Mesodermal cell (in vitro differentiated cells): ENCODE results near the gene NUDT8.

Experiments used
- H3K27ac ChIP-seq: 2 replicates; pipeline ENCODE4 v1.7.0; 2013; ENCODE audit warnings: mild to moderate bottlenecking, low read depth, low read length, moderate library complexity; ENCODE audit not compliant: severe bottlenecking
- H3K36me3 ChIP-seq: 2 replicates; pipeline ENCODE4 v1.7.1; 2013; ENCODE audit warnings: mild to moderate bottlenecking, low read length, moderate library complexity; ENCODE audit not compliant: control insufficient read depth, insufficient read depth
- H3K4me1 ChIP-seq: one replicate; pipeline ENCODE4 v1.7.1; 2013; ENCODE audit warnings: mild to moderate bottlenecking, low read length; ENCODE audit not compliant: insufficient read depth, control insufficient read depth, poor library complexity, severe bottlenecking
- H3K4me3 ChIP-seq: 2 replicates; pipeline ENCODE4 v1.7.0; 2013; ENCODE audit warnings: low read length, control low read depth, mild to moderate bottlenecking; ENCODE audit not compliant: insufficient read depth, poor library complexity, severe bottlenecking; ENCODE audit errors: extremely low read depth
- H3K9me3 ChIP-seq: 2 replicates; pipeline ENCODE4 v1.7.1; 2013; ENCODE audit warnings: mild to moderate bottlenecking, low read length, moderate library complexity; ENCODE audit not compliant: control insufficient read depth
- WGBS, 2 experiments: methylation state at CpG; one replicate each; pipeline ENCODE4 v1.1.5; 2013; ENCODE audit warnings: missing lambda C conversion rate in 2 of 2; ENCODE audit not compliant: insufficient coverage in 2 of 2; 5-methylcytosine and 5-hydroxymethylcytosine counted together

NUDT8 gene

DNA sequence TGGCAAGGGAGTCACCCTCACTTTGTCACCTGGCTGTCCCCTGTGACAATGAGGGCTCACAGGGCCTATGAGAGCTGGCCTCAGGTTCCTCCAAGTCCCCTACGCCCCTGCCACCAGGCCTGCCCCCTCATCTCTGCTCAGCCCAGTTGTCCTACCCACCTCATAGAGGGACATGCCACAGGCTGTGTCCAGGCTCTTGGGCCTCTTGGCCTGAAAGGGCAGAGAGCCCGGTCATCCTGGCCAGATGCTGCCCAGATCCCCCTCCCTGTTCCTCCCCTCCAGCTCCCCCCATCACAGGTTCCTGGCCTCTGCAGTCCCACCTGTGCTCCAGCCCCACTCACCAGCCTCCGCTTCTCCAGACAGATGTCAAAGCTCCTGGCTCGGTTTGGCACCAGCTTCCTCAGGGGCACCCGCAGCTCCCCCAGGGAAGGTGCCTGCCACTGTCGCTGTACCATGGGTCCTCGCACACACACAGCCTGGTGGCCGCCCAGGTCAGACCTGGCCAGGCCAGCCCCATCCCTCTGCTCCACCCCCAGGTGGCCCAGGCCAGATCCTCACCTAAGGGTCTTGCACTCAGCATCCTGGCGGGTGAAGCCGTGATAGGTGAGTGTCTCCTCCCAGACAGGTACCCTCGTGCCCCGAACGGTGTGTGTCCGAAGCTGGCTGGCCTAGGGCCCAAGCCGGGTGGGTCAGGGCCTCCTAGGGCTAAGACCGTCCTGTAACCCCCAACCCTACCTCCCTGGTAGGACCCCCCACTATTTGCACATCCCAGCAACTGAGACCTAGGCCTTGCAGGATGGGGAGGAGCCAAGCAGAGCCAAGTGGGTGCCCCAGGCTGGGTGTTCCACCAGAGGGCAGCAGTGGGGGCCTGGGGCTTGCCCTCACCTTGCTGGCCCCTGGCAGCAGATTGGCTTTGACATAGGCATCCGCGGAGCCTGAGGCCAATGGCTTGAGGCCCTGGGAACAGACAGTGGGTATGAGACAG lies 14.7 kb downstream of the NUDT8 start:
- H3K27ac ChIP-seq: no peak overlapping the region
- WGBS, 2 experiments: 93% methylated on average over 14 to 16 of the region's 18 CpGs
- no peaks in the 10 kb centered on the region for H3K9me3 ChIP-seq
- H3K36me3 ChIP-seq: peaks cover 27% of the 10 kb centered on the region
- H3K4me3 ChIP-seq: no peak overlapping the region
- H3K4me1 ChIP-seq: no peaks in the 10 kb centered on the region

DNA sequence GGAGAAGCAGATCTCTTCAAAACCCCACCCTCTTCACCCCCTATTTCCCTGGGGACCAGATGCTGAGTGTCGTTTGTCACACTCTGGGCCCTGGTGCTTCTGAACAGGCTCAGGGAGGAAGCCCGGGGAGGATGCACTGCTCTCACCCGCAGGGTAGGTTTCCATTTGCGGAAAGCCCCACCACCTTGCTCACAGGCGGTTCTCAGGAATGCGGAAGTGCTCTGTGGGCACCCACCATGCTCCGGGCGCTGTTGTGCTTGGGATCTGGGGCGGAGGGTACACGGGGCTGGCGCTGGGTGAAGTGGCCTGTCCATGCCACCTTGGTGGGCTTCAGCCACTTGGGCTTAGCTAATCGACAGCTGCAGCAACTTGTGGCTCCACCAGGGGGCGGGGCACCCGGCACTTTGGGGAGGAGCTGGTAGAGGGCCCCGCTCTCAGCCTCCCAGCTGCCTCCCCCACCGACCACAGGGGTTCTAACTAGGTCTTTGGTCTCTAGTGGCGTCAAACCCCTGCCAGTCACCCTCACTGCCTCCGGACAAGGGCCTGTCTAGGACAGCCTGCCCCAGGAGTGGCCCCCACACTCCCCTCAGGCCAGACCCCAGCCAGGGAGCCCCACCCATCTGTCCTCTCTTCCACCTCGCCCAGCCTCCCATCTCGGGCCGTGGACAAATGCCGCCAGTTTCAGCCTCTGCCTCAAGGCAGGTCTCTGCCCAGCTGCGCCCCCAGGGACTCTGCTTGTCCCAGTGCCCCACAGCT lies 15.6 kb downstream of the NUDT8 start:
- whole genome bisulfite sequencing, 2 experiments: 49 to 54% methylated on average over 20 to 23 of the region's 23 CpGs
- Histone ChIP-seq H3K4me1 (no peaks in the 10 kb centered on the region), H3K36me3 (peaks cover 33% of the 10 kb centered on the region), H3K9me3 (no peaks in the 10 kb centered on the region), H3K27ac (no peak overlapping the region), H3K4me3 (no peak overlapping the region)

DNA sequence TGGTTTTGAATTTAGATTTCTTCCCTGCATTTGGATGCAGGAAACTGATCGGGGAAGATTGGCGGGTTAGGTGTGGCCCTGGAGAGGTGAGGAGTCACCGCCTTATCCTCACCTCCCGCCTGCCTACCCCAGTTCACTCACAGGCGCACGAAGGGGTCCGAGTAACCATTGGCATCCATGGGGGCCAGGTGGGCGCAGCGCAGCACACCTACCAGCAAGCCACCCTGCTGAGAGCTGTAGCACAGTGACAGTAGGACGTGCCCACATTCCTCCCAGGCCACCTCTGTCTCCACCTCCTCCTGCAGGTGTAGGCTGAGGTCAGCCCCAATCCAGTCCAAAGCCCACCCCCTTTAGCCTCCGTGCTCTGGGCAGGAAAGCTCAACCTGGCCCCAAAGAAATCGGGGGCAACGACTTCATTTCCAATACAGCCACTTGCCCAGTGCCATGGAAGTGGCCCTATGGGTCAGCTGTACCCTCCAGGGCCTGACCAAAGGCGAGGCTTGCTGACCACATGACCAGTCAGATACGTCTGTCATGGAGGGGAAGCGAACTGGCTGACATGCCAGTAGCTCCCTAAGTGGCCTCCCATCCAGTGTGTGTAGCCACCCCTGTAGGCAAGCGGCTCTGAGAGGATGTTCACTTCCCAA lies 16.3 kb downstream of the NUDT8 start:
- no peak overlapping the region for H3K4me3 ChIP-seq
- no peaks in the 10 kb centered on the region for H3K9me3 ChIP-seq
- 85 to 93% methylated on average over 8 to 13 of the region's 17 CpGs for WGBS, 2 experiments
- H3K4me1 ChIP-seq: no peaks in the 10 kb centered on the region
- peaks cover 40% of the 10 kb centered on the region for H3K36me3 ChIP-seq
- no peak overlapping the region for H3K27ac ChIP-seq

DNA sequence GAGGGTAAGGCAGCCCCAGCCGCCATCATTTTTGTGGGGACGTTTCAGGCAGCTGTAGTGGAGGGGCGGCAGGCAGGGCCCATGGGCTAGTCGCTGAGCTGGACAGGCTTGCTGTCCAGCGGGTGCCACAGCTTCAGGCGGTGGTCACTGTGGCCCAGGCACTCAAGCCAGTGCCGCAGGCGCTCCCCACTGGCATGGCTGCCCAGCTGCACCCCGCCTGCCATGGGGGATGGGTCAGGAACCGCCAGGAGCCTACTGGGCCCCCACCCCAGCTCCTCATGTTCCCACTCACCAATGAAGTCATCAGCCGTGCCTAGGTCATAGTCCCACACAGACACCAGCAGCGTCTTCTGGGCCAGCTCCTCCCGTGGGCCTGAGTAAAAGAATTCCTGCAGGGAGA lies 17.0 kb downstream of the NUDT8 start:
- H3K4me3 ChIP-seq: no peak overlapping the region
- H3K4me1 ChIP-seq: peaks cover under 1% of the 10 kb centered on the region
- H3K36me3 ChIP-seq: peaks cover 44% of the 10 kb centered on the region
- H3K27ac ChIP-seq: no peak overlapping the region
- no peaks in the 10 kb centered on the region for H3K9me3 ChIP-seq
- WGBS, 2 experiments: 91 to 97% methylated on average over 10 to 13 of the region's 13 CpGs

DNA sequence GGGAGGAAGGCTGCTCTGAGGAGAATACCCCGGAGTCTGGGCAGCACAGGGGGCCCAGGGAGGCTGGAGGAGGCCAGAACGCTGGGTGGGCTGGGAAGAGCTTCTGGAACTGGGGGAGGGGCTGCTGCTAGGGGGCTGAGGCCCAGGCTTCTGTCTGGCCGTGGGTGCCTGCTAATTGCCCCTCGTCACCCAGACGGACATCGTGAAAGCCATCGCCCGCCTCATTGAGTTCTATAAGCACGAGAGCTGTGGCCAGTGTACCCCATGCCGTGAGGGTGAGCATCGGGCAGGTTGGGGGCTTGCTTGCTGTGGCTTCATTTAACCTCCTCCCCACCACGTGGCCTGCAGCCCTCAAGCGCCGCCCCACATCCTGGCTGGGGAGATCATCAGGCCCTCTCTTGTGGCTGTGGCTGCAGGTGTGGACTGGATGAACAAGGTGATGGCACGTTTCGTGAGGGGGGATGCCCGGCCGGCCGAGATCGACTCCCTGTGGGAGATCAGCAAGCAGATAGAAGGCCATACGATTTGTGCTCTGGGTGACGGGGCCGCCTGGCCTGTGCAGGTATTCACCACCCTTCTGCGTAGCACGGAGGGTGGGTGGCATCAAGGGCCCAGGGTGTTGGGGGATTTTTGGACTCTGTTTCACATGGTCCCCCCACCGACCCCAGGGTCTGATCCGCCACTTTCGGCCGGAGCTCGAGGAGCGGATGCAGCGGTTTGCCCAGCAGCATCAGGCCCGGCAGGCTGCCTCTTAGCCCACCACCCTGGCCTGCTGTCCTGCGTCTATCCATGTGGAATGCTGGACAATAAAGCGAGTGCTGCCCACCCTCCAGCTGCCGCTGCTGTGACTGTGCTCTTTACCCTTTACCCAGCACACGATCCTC lies 17.8 kb downstream of the NUDT8 start:
- no peak overlapping the region for H3K27ac ChIP-seq
- peaks cover 4% of the 10 kb centered on the region for H3K4me1 ChIP-seq
- H3K36me3 ChIP-seq: peaks cover 44% of the 10 kb centered on the region
- no peaks in the 10 kb centered on the region for H3K9me3 ChIP-seq
- H3K4me3 ChIP-seq: no peak overlapping the region
- WGBS, 2 experiments: 94 to 95% methylated on average over 29 to 37 of the region's 37 CpGs

DNA sequence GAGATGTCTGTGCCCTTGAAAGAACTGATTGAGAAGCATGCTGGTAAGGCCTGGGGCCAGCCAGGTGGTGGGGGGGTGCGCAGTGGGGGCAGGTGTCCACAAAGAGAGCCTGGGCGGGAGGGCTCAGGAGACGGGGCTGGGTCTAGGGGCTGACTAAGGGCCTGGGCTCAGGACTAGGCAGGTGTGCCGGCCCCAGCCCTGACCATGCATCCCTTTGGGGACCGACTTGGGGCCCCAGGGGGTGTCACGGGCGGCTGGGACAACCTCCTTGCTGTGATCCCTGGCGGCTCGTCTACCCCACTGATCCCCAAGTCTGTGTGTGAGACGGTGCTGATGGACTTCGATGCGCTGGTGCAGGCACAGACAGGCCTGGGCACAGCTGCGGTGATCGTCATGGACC lies 18.6 kb downstream of the NUDT8 start:
- Histone ChIP-seq H3K36me3 (peaks cover 44% of the 10 kb centered on the region), H3K27ac (no peak overlapping the region), H3K4me1 (peaks cover 4% of the 10 kb centered on the region), H3K4me3 (no peak overlapping the region), H3K9me3 (no peaks in the 10 kb centered on the region)
- WGBS, 2 experiments: 97 to 98% methylated on average over 14 of the region's 14 CpGs

DNA sequence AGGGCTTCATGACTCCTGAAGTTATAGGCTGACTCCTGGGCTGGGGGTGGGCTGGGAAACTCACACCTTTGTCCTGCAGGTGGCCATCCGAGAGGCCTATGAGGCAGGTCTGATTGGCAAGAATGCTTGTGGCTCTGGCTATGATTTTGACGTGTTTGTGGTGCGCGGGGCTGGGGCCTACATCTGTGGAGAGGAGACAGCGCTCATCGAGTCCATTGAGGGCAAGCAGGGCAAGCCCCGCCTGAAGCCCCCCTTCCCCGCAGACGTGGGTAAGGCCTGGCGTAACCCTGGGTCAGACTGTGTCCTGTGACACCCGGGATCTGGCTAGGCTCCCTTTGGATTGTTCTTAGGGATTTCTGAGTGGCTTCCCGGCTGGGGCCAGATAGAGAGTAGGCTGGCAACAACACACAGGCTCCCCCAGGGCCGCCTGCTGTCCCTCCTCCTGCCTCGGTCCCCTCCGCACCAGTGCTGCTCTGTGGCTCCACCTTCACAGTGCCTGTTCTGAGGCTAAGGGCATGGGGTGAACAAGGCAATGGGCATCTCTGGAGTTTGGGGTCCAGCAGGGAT lies 19.4 kb downstream of the NUDT8 start:
- H3K9me3 ChIP-seq: no peaks in the 10 kb centered on the region
- WGBS, 2 experiments: 94 to 95% methylated on average over 10 to 12 of the region's 15 CpGs

GRCh38 chr11:67609316-67609715 lies 20.4 kb downstream of the NUDT8 start:
- 92 to 95% methylated on average over 10 of the region's 10 CpGs for WGBS, 2 experiments
- Histone ChIP-seq H3K27ac (no peak overlapping the region), H3K4me1 (peaks cover 4% of the 10 kb centered on the region), H3K4me3 (no peak overlapping the region), H3K36me3 (peaks cover 44% of the 10 kb centered on the region), H3K9me3 (no peaks in the 10 kb centered on the region)

More for the DNA sequence above, 19.4 kb downstream of the NUDT8 start:
- H3K4me3 ChIP-seq: no peak overlapping the region
- no peak overlapping the region for H3K27ac ChIP-seq
- H3K4me1 ChIP-seq: peaks cover 4% of the 10 kb centered on the region
- H3K36me3 ChIP-seq: peaks cover 44% of the 10 kb centered on the region

DNA sequence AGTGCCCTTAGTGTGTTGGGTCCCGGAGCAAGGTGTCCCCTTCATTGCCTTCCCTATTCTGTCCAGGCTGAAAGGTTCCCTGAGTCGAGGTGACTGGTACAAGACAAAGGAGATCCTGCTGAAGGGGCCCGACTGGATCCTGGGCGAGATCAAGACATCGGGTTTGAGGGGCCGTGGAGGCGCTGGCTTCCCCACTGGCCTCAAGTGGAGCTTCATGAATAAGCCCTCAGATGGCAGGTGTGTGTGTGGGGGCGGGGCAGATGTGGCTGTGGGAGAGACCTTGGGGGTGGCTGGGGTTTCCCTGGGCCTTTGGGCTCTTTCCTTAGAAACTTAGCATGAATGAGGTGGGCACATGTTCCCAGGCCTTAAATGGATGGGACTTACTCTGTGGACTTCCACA lies 21.3 kb downstream of the NUDT8 start:
- WGBS, 2 experiments: 94 to 95% methylated on average over 8 of the region's 8 CpGs
- Histone ChIP-seq H3K4me3 (no peak overlapping the region), H3K9me3 (no peaks in the 10 kb centered on the region), H3K4me1 (peaks cover 4% of the 10 kb centered on the region), H3K36me3 (peaks cover 44% of the 10 kb centered on the region), H3K27ac (no peak overlapping the region)
